Ecto neural progenitor cell (in vitro differentiated cells): ENCODE results near the gene NANOGP8.
"Not testable (repeated sequence)": the region's sequence is repeated elsewhere in the genome, so short reads cannot be mapped to it uniquely, and the experiment has no call there.

Source experiments
- DNase-seq: peaks from one replicate; pipeline ENCODE4 v3.0.0-alpha.2; 2018; ENCODE audit warnings: low spot score

NANOGP8 gene

GRCh38 chr15:35092846-35093245, 7.8 kb upstream of the NANOGP8 start:
- DNase-seq: no peak

GRCh38 chr15:35092311-35092710, 7.2 kb upstream of the NANOGP8 start:
- DNase-seq: no peak

- DNase-seq: no peak
Measured at GRCh38 chr15:35090104-35090807, 5.2 kb upstream of the NANOGP8 start.

GRCh38 chr15:35089551-35089950, 4.5 kb upstream of the NANOGP8 start:
- no peak for DNase-seq

GRCh38 chr15:35088329-35088728, 3.2 kb upstream of the NANOGP8 start:
- no peak for DNase-seq

GRCh38 chr15:35087759-35088158, 2.7 kb upstream of the NANOGP8 start:
- no peak for DNase-seq

- DNase-seq: not testable (repeated sequence)
Measured at GRCh38 chr15:35082371-35083348, 2.4 kb downstream of the NANOGP8 start.

GRCh38 chr15:35081626-35082365, 3.3 kb downstream of the NANOGP8 start:
- DNase-seq: not testable (repeated sequence)

GRCh38 chr15:35080226-35080625, 4.9 kb downstream of the NANOGP8 start:
- DNase-seq: no peak

- DNase-seq: no peak
Measured at GRCh38 chr15:35078221-35078915, 6.7 kb downstream of the NANOGP8 start.

- DNase-seq: no peak
Measured at GRCh38 chr15:35071106-35071505, 14.0 kb downstream of the NANOGP8 start.

- no peak for DNase-seq
Measured at GRCh38 chr15:35068846-35069475, 16.1 kb downstream of the NANOGP8 start.

- DNase-seq: no peak
Measured at GRCh38 chr15:35067496-35068347, 17.4 kb downstream of the NANOGP8 start.

- DNase-seq: no peak
Measured at GRCh38 chr15:35066094-35066493, 19.0 kb downstream of the NANOGP8 start.

- DNase-seq: no peak
Measured at GRCh38 chr15:35064576-35065190, 20.4 kb downstream of the NANOGP8 start.

GRCh38 chr15:35062738-35063099, 22.4 kb downstream of the NANOGP8 start:
- DNase-seq: no peak

GRCh38 chr15:35061825-35062737, 23.0 kb downstream of the NANOGP8 start:
- DNase-seq: no peak

GRCh38 chr15:35061161-35061824, 23.8 kb downstream of the NANOGP8 start:
- DNase-seq: no peak
